HepG2 (cell line): ENCODE data around the gene TYW1B. TPM values are rescaled to one million over a fixed set of nuclear protein-coding genes. Genes with fewer than 3 reads are reported as not detected.

Source experiments
- ATAD3A ChIP-seq: sonication (generic); formaldehyde crosslinking; IDR thresholded peaks from 2 replicates; pipeline ENCODE4 v1.4.0; 2020; ENCODE audit warnings: missing genetic modification reagents
- CBX5 ChIP-seq: sonication (generic); formaldehyde crosslinking; IDR thresholded peaks from 2 replicates; pipeline ENCODE4 v1.4.0; 2020; ENCODE audit warnings: missing genetic modification reagents, borderline replicate concordance
- DR1 ChIP-seq: sonication (generic); formaldehyde crosslinking; IDR thresholded peaks from 2 replicates; pipeline ENCODE4 v1.8.0; 2021; ENCODE audit warnings: mild to moderate bottlenecking, missing genetic modification reagents, inconsistent platforms
- NR2C2 ChIP-seq: sonication (generic); formaldehyde crosslinking; IDR thresholded peaks from 2 replicates; pipeline ENCODE4 v1.4.0; 2020; ENCODE audit warnings: missing genetic modification reagents, mild to moderate bottlenecking, moderate library complexity, borderline replicate concordance
- REST ChIP-seq, 2 experiments: IDR thresholded peaks; 2 replicates each; pipeline ENCODE4 v1.6.1; 2011 to 2012; ENCODE audit warnings: low read length in 2 of 2, borderline replicate concordance in 1 of 2, low read depth in 1 of 2, mild to moderate bottlenecking in 1 of 2, moderate library complexity in 1 of 2
- RFX3 ChIP-seq: IDR thresholded peaks from 2 replicates; pipeline ENCODE4 v1.6.1; 2016; ENCODE audit warnings: missing biosample characterization, missing genetic modification reagents
- TFAP4 ChIP-seq: sonication (generic); IDR thresholded peaks from 2 replicates; pipeline ENCODE4 v1.6.1; 2016; ENCODE audit warnings: low read depth, borderline replicate concordance
- THAP11 ChIP-seq: IDR thresholded peaks from 2 replicates; pipeline ENCODE4 v1.6.1; 2016; ENCODE audit warnings: missing biosample characterization, missing genetic modification reagents
- THAP8 ChIP-seq: sonication (generic); formaldehyde crosslinking; IDR thresholded peaks from 2 replicates; pipeline ENCODE4 v1.5.1; 2020; ENCODE audit warnings: missing genetic modification reagents, mild to moderate bottlenecking, borderline replicate concordance
- TRIM24 ChIP-seq: sonication (generic); formaldehyde crosslinking; IDR thresholded peaks from 2 replicates; pipeline ENCODE4 v1.8.0; 2022; ENCODE audit warnings: mild to moderate bottlenecking, missing genetic modification reagents
- ZNF446 ChIP-seq: sonication (generic); formaldehyde crosslinking; IDR thresholded peaks from 2 replicates; pipeline ENCODE4 v1.5.0; 2020; ENCODE audit warnings: mild to moderate bottlenecking, missing genetic modification reagents
- ZNF773 ChIP-seq: sonication (generic); formaldehyde crosslinking; IDR thresholded peaks from 2 replicates; pipeline ENCODE4 v1.4.0; 2020; ENCODE audit warnings: missing genetic modification reagents, borderline replicate concordance
- ZSCAN12 ChIP-seq: sonication (generic); formaldehyde crosslinking; IDR thresholded peaks from 2 replicates; pipeline ENCODE4 v1.9.0; 2021; ENCODE audit warnings: mild to moderate bottlenecking, missing genetic modification reagents
- polyA plus RNA-seq, 8 experiments: library from polyadenylated mRNA; depleted of rRNA in 3 of 8; stranded (reverse) in 7 of 8; unstranded in 1 of 8; fragments of >200 nt; fragmentation: Illumina TruSeq in 4 of 8; extraction: Trizol in 4 of 8; gene quantifications; 2 replicates each; pipeline versions ENCODE4 v1.2.1 to v1.2.3, GENCODE V29; 2011 to 2016; ENCODE audit warnings: low read depth in 4 of 8, missing spikeins in 1 of 8, mixed read lengths in 1 of 8; ENCODE audit not compliant: insufficient read depth in 1 of 8
- total RNA-seq, 5 experiments: library from RNA; depleted of rRNA; stranded (reverse); fragments of >200 nt; fragmentation: Illumina TruSeq; extraction: Trizol; gene quantifications; 2 replicates each; pipeline ENCODE4 v1.2.3, GENCODE V29; 2016; ENCODE audit warnings: low read depth in 1 of 5

Gene TYW1B
- total and polyA plus RNA-seq, 2 of the 13 experiments (the other 11 are each of a cell fraction or from before 2014, with no cell fraction given), result 2.0 to 5.5 TPM

GRCh38 chr7:72754312-72754711 is 73.7 kb downstream of the TYW1B start (continued):
- TF ChIP-seq TRIM24 (no peak), NR2C2 (CRISPR knock-in tag) (no peak), ZNF446 (no peak), ZNF773 (CRISPR knock-in tag) (no peak), CBX5 (no peak), THAP11 (CRISPR knock-in tag) (no peak), TFAP4 (no peak), THAP8 (no peak), RFX3 (CRISPR knock-in tag) (no peak), DR1 (CRISPR knock-in tag) (no peak), ZSCAN12 (CRISPR knock-in tag) (no peak), ATAD3A (no peak), REST (IDR thresholded peaks at IDR 0.05; ENCODE audit: borderline replicate concordance in 1 of 2, low read depth in 1 of 2, low read length in 2 of 2) (no peak)
